ENCODE results near the gene SLCO6A1.
"Not testable (repeated sequence)": the region's sequence is repeated elsewhere in the genome, so short reads cannot be mapped to it uniquely, and the experiment has no call there.

SLCO6A1 gene

GRCh38 chr5:102498271-102499034 is at the start of gene SLCO6A1:
Gene SLCO6A1, minus strand, starts transcription at chr5:102499001. Its CDS starts 157 bp downstream, at chr5:102498844.
- no peak for DNase-seq

- DNase-seq = no peak
Measured at GRCh38 chr5:102547141-102548035, 48.6 kb upstream of the SLCO6A1 start.

GRCh38 chr5:102545175-102545574 is 46.4 kb upstream of the SLCO6A1 start:
- DNase-seq = no peak

GRCh38 chr5:102542057-102542456 is 43.3 kb upstream of the SLCO6A1 start:
- DNase-seq = no peak

- DNase-seq = no peak
Measured at GRCh38 chr5:102539996-102540728, 41.4 kb upstream of the SLCO6A1 start.

- no peak for DNase-seq
Measured at GRCh38 chr5:102539562-102539961, 40.8 kb upstream of the SLCO6A1 start.

GRCh38 chr5:102537011-102537410 is 38.2 kb upstream of the SLCO6A1 start:
- DNase-seq = no peak

- peak; percentile 7 for DNase-seq
Measured at GRCh38 chr5:102536323-102536928, 37.6 kb upstream of the SLCO6A1 start.

- no peak for DNase-seq
Measured at GRCh38 chr5:102532123-102532522, 33.3 kb upstream of the SLCO6A1 start.

- no peak for DNase-seq
Measured at GRCh38 chr5:102531506-102531905, 32.7 kb upstream of the SLCO6A1 start.

GRCh38 chr5:102529447-102529846 is 30.6 kb upstream of the SLCO6A1 start:
- DNase-seq = no peak

GRCh38 chr5:102529031-102529430 is 30.2 kb upstream of the SLCO6A1 start:
- DNase-seq = no peak

- no peak for DNase-seq
Measured at GRCh38 chr5:102528600-102528999, 29.8 kb upstream of the SLCO6A1 start.

- DNase-seq = no peak
Measured at GRCh38 chr5:102527547-102527946, 28.7 kb upstream of the SLCO6A1 start.

GRCh38 chr5:102523541-102524175 is 24.9 kb upstream of the SLCO6A1 start:
- DNase-seq = no peak

- no peak for DNase-seq
Measured at GRCh38 chr5:102511666-102512065, 12.9 kb upstream of the SLCO6A1 start.

GRCh38 chr5:102491261-102491914 is 7.4 kb downstream of the SLCO6A1 start:
- DNase-seq = not testable (repeated sequence)

- no peak for DNase-seq
Measured at GRCh38 chr5:102483736-102484135, 15.1 kb downstream of the SLCO6A1 start.

- DNase-seq = peak; percentile 8
Measured at GRCh38 chr5:102481054-102481715, 17.6 kb downstream of the SLCO6A1 start.

- DNase-seq = no peak
Measured at GRCh38 chr5:102453716-102454115, 45.1 kb downstream of the SLCO6A1 start.

GRCh38 chr5:102451082-102451481 is 47.7 kb downstream of the SLCO6A1 start:
- DNase-seq = no peak

Data from NCI-H1436 (cell line).